Adipocyte (in vitro differentiated cells): ENCODE data around the gene CCR2.
"Not testable (repeated sequence)": the region's sequence is repeated elsewhere in the genome, so short reads cannot be mapped to it uniquely, and the experiment has no call there.

ENCODE experiments used
- DNase-seq: peaks from one replicate; pipeline ENCODE4 v3.0.0-alpha.2; 2015; ENCODE audit warnings: low read depth
- H3K27me3 ChIP-seq: replicated peaks from 2 replicates; pipeline ENCODE4 v1.7.0; 2013; ENCODE audit warnings: mild to moderate bottlenecking, low read length, moderate library complexity; ENCODE audit not compliant: control insufficient read depth, insufficient read depth
- H3K36me3 ChIP-seq: 2 replicates; pipeline ENCODE4 v1.7.0; 2013; ENCODE audit warnings: low read length, mild to moderate bottlenecking, moderate library complexity; ENCODE audit not compliant: control insufficient read depth, insufficient read depth, severe bottlenecking
- H3K4me1 ChIP-seq: 2 replicates; pipeline ENCODE4 v1.7.0; 2013; ENCODE audit warnings: mild to moderate bottlenecking, low read length, moderate library complexity; ENCODE audit not compliant: control insufficient read depth, insufficient read depth
- H3K4me3 ChIP-seq: 2 replicates; pipeline ENCODE4 v1.7.0; 2013; ENCODE audit warnings: mild to moderate bottlenecking, low read length, moderate library complexity
- H3K9ac ChIP-seq: 2 replicates; pipeline ENCODE4 v1.7.0; 2013; ENCODE audit warnings: mild to moderate bottlenecking, low read length, moderate library complexity
- H3K9me3 ChIP-seq: 2 replicates; pipeline ENCODE4 v1.7.0; 2013; ENCODE audit warnings: mild to moderate bottlenecking, low read length, moderate library complexity; ENCODE audit not compliant: control insufficient read depth

The CCR2 gene

DNA sequence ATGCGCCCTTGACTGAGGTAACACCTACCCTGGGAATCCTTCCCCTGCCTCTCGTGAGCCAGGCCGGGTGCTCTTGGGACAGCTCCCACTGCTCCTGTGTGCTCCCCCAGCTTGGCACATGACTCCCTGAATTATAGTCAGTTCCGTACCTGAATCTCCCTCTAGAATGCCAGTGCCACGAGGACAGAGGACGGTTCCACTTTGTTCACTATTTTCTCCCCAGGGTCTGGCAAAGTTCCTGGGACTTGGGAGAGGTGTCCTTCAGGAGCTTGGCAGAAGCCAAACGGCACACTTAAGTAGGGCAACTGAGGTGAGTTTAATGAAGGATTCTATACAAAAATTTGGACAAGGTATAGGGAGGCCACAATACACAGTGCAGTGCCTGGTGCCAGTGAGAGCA, 43.2 kb downstream of the CCR2 start:
- no peaks in the 10 kb centered on the region for H3K9me3 ChIP-seq
- H3K27me3 ChIP-seq = peaks cover 8% of the 10 kb centered on the region
- no peaks in the 10 kb centered on the region for H3K36me3 ChIP-seq
- peaks cover 19% of the 10 kb centered on the region for H3K4me1 ChIP-seq
- H3K4me3 ChIP-seq = no peak overlapping the region
- no peak for DNase-seq
- H3K9ac ChIP-seq = no peak overlapping the region

DNA sequence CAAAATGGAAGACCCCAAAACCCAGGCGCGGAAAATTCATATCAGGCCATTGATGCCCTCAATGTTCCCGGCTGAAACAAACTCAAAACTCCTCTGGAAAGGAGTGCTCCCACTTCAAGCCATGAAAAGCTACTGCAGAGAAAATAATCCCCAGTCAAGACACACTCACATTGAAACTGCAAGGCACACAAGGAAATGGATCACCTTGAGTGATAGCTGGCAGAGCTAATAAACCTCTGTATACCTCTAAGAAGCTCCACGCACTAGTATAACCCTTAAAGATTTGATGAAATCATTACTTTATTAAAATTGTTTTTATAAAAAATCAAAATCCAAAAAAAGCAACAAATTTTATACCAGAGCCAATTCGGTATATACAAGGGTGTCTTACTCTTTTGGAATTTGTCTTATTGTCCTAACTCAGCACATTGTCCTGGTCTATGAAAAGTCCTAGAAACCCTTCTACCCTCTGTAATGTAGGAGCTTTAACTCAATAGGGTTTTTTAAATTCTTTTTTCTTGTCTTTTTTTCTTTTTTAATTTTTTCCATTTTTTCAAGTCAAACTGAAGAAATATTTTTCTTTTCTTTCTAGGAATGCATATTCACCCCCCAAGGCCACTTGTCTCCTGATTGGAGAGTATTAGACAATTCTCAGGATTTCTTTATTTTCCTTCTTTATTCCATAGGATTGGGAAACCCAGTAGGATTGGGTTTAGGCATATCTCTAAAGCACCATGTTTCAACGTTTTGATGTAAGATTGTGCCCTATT, 44.5 kb downstream of the CCR2 start:
- DNase-seq = no peak
- H3K27me3 ChIP-seq = peaks cover 8% of the 10 kb centered on the region
- no peaks in the 10 kb centered on the region for H3K9me3 ChIP-seq
- H3K4me1 ChIP-seq = peaks cover 13% of the 10 kb centered on the region
- H3K36me3 ChIP-seq = no peaks in the 10 kb centered on the region
- H3K9ac ChIP-seq = no peak overlapping the region
- H3K4me3 ChIP-seq = no peak overlapping the region

DNA sequence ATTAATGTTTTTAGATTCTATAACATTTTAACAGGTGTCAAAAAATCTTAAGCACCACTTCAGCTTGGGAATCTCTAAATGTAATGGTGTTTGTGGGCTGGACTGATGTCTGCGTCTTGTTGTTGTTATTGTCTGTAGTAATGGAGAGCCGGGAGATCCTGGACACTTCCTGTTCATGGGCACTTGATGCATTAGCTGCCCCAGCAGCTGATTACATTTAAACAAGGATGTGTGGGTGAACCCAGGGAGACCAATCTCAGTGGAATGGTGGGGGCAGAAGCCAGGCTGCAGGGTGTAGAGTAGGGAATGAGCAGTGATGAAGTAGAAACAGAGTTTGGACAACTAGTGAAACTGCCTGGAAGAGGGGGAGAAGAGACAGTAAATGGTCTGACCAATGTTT, 45.2 kb downstream of the CCR2 start:
- H3K27me3 ChIP-seq = peaks cover 4% of the 10 kb centered on the region
- no peak overlapping the region for H3K4me3 ChIP-seq
- no peak overlapping the region for H3K9ac ChIP-seq
- no peaks in the 10 kb centered on the region for H3K9me3 ChIP-seq
- DNase-seq = no peak
- peaks cover 9% of the 10 kb centered on the region for H3K4me1 ChIP-seq
- no peaks in the 10 kb centered on the region for H3K36me3 ChIP-seq

DNA sequence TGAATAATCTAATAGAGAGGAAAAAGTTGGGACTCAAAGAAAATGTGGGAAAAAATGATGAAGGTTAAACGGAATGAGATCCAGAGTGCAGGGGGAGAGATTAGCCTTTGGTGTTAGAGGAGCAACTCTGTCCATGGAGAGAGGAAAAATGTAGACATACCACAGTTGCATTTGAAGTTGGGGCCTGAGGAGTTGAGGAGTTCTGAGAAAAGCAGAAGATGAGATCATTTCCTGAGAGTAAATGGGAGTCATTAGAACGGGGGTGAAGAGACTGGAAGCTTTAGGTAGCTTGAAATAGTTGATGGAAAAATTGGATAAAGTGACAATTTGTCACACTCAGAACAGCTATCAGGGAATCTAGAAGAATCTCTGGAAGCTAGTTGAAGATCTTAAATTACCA, 45.6 kb downstream of the CCR2 start:
- no peaks in the 10 kb centered on the region for H3K27me3 ChIP-seq
- no peak overlapping the region for H3K9ac ChIP-seq
- H3K36me3 ChIP-seq = no peaks in the 10 kb centered on the region
- H3K9me3 ChIP-seq = no peaks in the 10 kb centered on the region
- H3K4me1 ChIP-seq = peaks cover 9% of the 10 kb centered on the region
- no peak for DNase-seq
- no peak overlapping the region for H3K4me3 ChIP-seq

DNA sequence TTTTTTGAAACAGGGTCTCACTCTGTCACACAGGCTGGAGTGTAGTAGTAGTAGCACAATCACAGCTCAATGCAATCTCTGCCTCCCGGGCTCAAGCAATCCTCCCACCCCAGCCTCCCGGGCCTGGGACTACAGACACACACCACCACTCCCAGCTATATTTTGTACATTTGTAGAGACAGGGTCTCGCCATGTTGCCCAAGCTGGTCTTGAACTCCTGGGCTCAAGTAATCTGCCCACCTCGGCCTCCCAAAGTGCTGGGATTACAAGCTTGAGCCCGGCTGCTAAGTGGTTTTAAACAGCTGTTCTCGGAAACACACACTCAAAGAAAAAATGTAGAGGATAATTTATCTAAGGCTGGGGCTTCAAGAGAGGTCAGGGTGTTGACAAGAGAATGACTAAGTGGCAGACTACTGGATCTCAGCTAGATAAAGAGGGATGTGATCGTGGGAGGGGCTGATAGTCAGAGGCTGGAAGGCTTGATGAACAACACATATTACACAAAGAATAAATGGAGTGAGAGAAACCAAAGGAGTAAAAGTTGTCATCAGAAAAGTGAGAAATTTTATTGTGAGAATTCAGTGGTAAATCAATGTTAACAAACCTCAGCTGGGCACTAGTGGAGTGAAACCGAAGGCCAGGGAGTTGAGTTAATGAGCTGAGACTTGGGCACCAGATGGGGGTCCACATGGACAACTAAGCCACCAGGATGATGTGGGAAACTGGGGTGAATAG, 46.3 kb downstream of the CCR2 start:
- H3K36me3 ChIP-seq = no peaks in the 10 kb centered on the region
- no peaks in the 10 kb centered on the region for H3K27me3 ChIP-seq
- H3K9ac ChIP-seq = no peak overlapping the region
- H3K4me1 ChIP-seq = peaks cover 6% of the 10 kb centered on the region
- no peak for DNase-seq
- no peak overlapping the region for H3K4me3 ChIP-seq
- H3K9me3 ChIP-seq = no peaks in the 10 kb centered on the region

DNA sequence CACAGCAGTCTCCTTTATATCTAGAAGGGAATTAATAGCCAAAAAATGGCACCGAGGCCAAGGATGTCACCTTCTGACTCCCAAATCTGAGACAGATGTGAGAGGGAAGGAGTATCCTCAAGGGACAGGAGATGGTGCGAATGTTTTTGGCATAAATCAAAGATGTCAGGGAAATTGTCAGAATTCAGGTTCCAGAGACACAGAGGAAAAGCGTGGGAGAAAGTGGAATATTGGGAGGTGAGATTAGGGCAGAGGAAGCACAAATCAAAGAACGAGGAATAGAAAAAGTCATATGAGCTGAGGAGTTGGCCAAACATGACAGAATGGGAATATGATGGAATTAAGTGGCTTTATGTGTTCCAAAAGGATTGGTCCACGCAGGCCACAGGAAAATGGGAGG, 46.9 kb downstream of the CCR2 start:
- no peaks in the 10 kb centered on the region for H3K36me3 ChIP-seq
- H3K9ac ChIP-seq = no peak overlapping the region
- H3K9me3 ChIP-seq = no peaks in the 10 kb centered on the region
- no peaks in the 10 kb centered on the region for H3K4me1 ChIP-seq
- no peak overlapping the region for H3K4me3 ChIP-seq
- no peak for DNase-seq
- no peaks in the 10 kb centered on the region for H3K27me3 ChIP-seq

DNA sequence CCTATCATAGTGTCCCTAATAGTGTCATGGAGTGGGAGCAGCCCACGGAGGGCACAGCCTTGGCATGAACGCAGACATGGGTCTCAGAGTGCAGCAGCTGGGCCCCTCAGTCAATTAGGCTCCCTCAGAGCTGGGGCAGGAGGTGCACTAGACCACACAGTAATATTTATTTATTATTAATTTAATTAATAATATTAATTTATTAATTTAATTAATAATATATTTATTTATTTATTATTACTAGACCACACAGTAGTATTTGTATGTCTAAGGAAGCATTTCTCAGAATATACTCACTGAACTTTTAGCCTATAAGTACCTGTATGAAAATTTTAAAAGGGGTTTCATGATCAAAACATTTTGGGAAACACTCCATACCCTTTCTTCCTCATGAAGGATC, 47.7 kb downstream of the CCR2 start:
- H3K36me3 ChIP-seq = no peaks in the 10 kb centered on the region

DNA sequence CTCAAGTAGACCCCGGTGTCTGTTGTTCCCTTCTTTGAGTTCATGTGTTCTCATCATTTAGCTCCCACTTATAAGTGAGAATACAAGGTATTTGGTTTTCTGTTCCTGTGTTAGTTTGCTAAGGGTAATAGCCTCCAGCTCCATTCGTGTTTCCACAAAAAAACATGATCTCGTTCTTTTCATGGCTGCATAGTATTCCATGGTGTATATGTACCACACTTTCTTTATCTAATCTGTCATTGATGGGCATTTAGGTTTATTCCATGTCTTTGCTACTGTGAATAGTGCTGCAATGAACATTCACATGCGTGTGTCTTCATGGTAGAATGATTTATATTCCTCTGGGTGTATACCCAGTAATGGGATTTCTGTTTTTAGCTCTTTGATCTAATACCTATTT, 49.0 kb downstream of the CCR2 start:
- not testable (repeated sequence) for H3K27me3 ChIP-seq, DNase-seq, H3K36me3 ChIP-seq, H3K9ac ChIP-seq, H3K9me3 ChIP-seq, H3K4me3 ChIP-seq
- peaks cover 11% of the 10 kb centered on the region for H3K4me1 ChIP-seq

More for the DNA sequence above, 47.7 kb downstream of the CCR2 start:
- Histone ChIP-seq H3K4me1 (peaks cover 2% of the 10 kb centered on the region), H3K9me3 (no peaks in the 10 kb centered on the region), H3K4me3 (no peak overlapping the region), H3K9ac (no peak overlapping the region), H3K27me3 (no peaks in the 10 kb centered on the region)
- no peak for DNase-seq

DNA sequence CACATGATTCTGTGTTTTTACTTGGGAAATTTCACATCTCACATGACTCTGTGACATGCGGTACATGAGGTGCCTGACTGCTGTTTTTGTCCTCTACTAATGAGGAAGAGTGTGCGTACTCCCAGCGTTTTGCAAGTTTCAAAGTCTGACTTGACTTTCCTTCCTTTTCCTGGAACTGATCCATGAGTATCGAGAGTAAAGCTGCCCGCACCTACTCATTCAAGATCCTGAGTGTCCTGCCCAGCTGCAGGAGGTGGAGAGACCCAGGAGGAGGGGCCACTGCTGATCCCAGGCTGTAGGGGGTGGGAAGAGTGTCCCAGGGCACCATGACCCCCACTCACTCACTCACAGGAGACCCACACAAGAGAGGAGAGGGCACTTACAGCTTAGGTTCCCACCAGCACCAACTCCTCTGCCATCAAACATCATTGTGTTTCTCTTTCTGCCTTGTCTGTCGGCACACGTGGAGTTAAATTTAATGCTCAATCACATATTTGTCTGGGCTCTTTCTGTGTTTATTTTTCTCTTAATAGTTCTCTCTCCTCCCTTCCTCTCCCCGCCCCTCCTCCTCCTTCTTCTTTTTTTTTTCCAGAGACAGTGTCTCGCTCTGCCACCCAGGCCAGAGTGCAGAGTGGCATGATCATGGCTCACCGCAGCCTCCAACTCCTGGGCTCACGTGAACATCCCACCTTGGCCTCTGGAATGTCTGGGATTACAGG, 51.5 kb downstream of the CCR2 start:
- Histone ChIP-seq H3K9me3 (no peaks in the 10 kb centered on the region), H3K36me3 (no peaks in the 10 kb centered on the region), H3K4me1 (peaks cover 11% of the 10 kb centered on the region), H3K9ac (no peak overlapping the region), H3K4me3 (no peak overlapping the region), H3K27me3 (no peaks in the 10 kb centered on the region)
- no peak for DNase-seq

DNA sequence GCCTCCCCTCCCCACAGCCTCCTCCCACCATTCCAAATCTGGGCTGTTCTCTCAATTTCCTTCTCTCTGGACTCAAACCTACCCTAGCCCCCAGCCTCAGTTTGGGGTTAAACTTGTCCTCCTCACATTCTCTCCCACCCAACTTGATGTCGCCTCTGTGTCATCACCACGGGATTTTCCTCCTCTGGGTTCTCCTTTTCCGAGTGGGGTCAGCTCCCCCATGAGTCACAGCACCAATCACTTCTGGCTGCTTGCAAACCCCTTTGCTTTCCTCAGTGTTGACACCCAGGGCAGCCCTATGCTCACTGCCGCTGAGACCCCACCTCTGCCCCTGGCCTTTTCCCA, 52.5 kb downstream of the CCR2 start:
- H3K4me3 ChIP-seq = no peak overlapping the region
- H3K36me3 ChIP-seq = no peaks in the 10 kb centered on the region
- no peak overlapping the region for H3K9ac ChIP-seq
- H3K27me3 ChIP-seq = no peaks in the 10 kb centered on the region
- H3K4me1 ChIP-seq = peaks cover 11% of the 10 kb centered on the region
- H3K9me3 ChIP-seq = no peaks in the 10 kb centered on the region
- no peak for DNase-seq

DNA sequence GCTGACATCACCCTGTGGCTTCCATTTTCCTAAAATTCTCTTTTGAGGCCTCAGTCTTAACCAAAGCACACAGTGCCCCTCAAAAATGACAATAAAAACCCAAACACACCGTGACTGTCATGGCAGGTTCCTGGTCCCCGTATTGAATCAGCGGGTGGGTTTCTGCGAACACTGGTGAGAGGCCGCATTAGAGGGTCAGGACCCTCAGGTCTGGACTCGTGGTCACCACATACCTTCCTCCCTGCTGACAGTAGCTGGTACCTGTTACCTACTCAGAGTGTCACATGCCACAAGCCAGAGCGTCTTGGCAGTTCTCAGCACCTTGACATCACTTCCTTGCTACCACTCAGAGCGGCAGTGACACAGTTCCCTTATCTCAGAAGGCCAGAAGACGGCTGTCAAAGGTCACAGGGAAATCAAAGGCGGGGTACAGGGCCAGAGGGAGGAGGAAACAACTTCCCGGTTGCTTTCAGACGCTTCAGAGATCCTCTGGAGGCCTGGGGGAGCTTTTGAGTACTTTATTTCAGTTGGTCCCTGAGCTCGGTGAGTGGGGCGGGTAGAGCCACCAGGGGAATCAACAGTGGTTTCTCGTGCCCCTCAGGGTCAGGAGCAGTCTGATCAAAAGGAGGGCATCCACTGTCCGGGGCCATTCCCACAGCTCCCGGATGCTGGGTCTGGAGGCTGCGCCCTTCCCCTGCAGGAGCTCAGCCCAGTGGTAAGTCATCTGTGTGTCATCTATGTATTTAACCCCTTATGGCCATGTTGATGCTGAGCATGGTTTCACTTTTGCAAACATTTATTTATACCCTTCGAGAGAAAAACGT, 53.1 kb downstream of the CCR2 start, which contains the start of the genes CCR5AS and CCRL2:
Gene CCR5AS, minus strand, starts transcription at position 279 of the 824 bp plus-strand sequence.
Gene CCRL2, plus strand, starts transcription at position 472 of the 824 bp plus-strand sequence. CDS start 821 bp downstream, outside the sequence.
- H3K4me1 ChIP-seq = peaks cover 11% of the 10 kb centered on the region
- H3K27me3 ChIP-seq = no peaks in the 10 kb centered on the region
- DNase-seq = no peak
- H3K4me3 ChIP-seq = peak within 1 kb of the TSS; percentile 56
- no peaks in the 10 kb centered on the region for H3K9me3 ChIP-seq
- H3K9ac ChIP-seq = no peak within 1 kb of the TSS
- H3K36me3 ChIP-seq = no peaks in the 10 kb centered on the region
